Measurements from ENCODE around the gene TJAP1.
"Not testable (repeated sequence)": the region's sequence is repeated elsewhere in the genome, so short reads cannot be mapped to it uniquely, and the experiment has no call there.

The TJAP1 gene

GRCh38 chr6:43460032-43460431 lies 17.3 kb upstream of the TJAP1 start:
- no peak overlapping the region for H3K9ac ChIP-seq (ENCODE audit: low read depth, low read length)
- no peaks in the 10 kb centered on the region for H3K4me1 ChIP-seq (ENCODE audit: insufficient read depth, low read length)
- H3K9me3 ChIP-seq (ENCODE audit: control insufficient read depth, insufficient read depth, low read length): no peaks in the 10 kb centered on the region
- no peaks in the 10 kb centered on the region for H3K36me3 ChIP-seq (ENCODE audit: insufficient read depth, low read length)

- Histone ChIP-seq H3K4me1 (ENCODE audit: insufficient read depth, low read length) (no peaks in the 10 kb centered on the region), H3K36me3 (ENCODE audit: insufficient read depth, low read length) (no peaks in the 10 kb centered on the region), H3K9me3 (ENCODE audit: control insufficient read depth, insufficient read depth, low read length) (no peaks in the 10 kb centered on the region), H3K9ac (ENCODE audit: low read depth, low read length) (no peak overlapping the region)
Observed at GRCh38 chr6:43461936-43462335, 15.4 kb upstream of the TJAP1 start.

- Histone ChIP-seq H3K9ac (ENCODE audit: low read depth, low read length) (no peak overlapping the region), H3K36me3 (ENCODE audit: insufficient read depth, low read length) (no peaks in the 10 kb centered on the region)
Observed at GRCh38 chr6:43464337-43464736, 13.0 kb upstream of the TJAP1 start.

GRCh38 chr6:43465948-43466347 lies 11.4 kb upstream of the TJAP1 start:
- H3K4me1 ChIP-seq (ENCODE audit: insufficient read depth, low read length): no peaks in the 10 kb centered on the region; the same call in 1 of the 2 replicates
- no peak overlapping the region for H3K9ac ChIP-seq (ENCODE audit: low read depth, low read length)
- H3K9me3 ChIP-seq (ENCODE audit: control insufficient read depth, insufficient read depth, low read length): no peaks in the 10 kb centered on the region
- no peaks in the 10 kb centered on the region for H3K36me3 ChIP-seq (ENCODE audit: insufficient read depth, low read length)

More at GRCh38 chr6:43464337-43464736, 13.0 kb upstream of the TJAP1 start:
- no peaks in the 10 kb centered on the region; the same call in 1 of the 2 replicates for H3K4me1 ChIP-seq (ENCODE audit: insufficient read depth, low read length)
- no peaks in the 10 kb centered on the region for H3K9me3 ChIP-seq (ENCODE audit: control insufficient read depth, insufficient read depth, low read length)

- H3K4me1 ChIP-seq (ENCODE audit: insufficient read depth, low read length); H3K9me3 ChIP-seq (ENCODE audit: control insufficient read depth, insufficient read depth, low read length); H3K36me3 ChIP-seq (ENCODE audit: insufficient read depth, low read length); H3K9ac ChIP-seq (ENCODE audit: low read depth, low read length): not testable (repeated sequence)
Observed at GRCh38 chr6:43467265-43467664, 10.1 kb upstream of the TJAP1 start.

- Histone ChIP-seq H3K36me3 (ENCODE audit: insufficient read depth, low read length) (no peaks in the 10 kb centered on the region), H3K9ac (ENCODE audit: low read depth, low read length) (no peak overlapping the region), H3K4me1 (ENCODE audit: insufficient read depth, low read length) (no peaks in the 10 kb centered on the region; the same call in 1 of the 2 replicates), H3K9me3 (ENCODE audit: control insufficient read depth, insufficient read depth, low read length) (no peaks in the 10 kb centered on the region)
Observed at GRCh38 chr6:43467752-43468151, 9.6 kb upstream of the TJAP1 start.

- Histone ChIP-seq H3K4me1 (ENCODE audit: insufficient read depth, low read length) (no peaks in the 10 kb centered on the region; the same call in 1 of the 2 replicates), H3K9me3 (ENCODE audit: control insufficient read depth, insufficient read depth, low read length) (no peaks in the 10 kb centered on the region), H3K9ac (ENCODE audit: low read depth, low read length) (no peak overlapping the region), H3K36me3 (ENCODE audit: insufficient read depth, low read length) (no peaks in the 10 kb centered on the region)
Observed at GRCh38 chr6:43468240-43468639, 9.1 kb upstream of the TJAP1 start.

GRCh38 chr6:43468748-43469681 lies 8.4 kb upstream of the TJAP1 start:
- Histone ChIP-seq H3K9ac (ENCODE audit: low read depth, low read length) (no peak overlapping the region), H3K9me3 (ENCODE audit: control insufficient read depth, insufficient read depth, low read length) (no peaks in the 10 kb centered on the region), H3K4me1 (ENCODE audit: insufficient read depth, low read length) (no peaks in the 10 kb centered on the region; the same call in 1 of the 2 replicates), H3K36me3 (ENCODE audit: insufficient read depth, low read length) (no peaks in the 10 kb centered on the region)

GRCh38 chr6:43469947-43470346 lies 7.4 kb upstream of the TJAP1 start:
- Histone ChIP-seq H3K9ac (ENCODE audit: low read depth, low read length) (no peak overlapping the region), H3K4me1 (ENCODE audit: insufficient read depth, low read length) (no peaks in the 10 kb centered on the region; the same call in 1 of the 2 replicates), H3K9me3 (ENCODE audit: control insufficient read depth, insufficient read depth, low read length) (no peaks in the 10 kb centered on the region), H3K36me3 (ENCODE audit: insufficient read depth, low read length) (no peaks in the 10 kb centered on the region)

GRCh38 chr6:43471399-43471798 lies 6.0 kb upstream of the TJAP1 start:
- H3K4me1 ChIP-seq (ENCODE audit: insufficient read depth, low read length): no peaks in the 10 kb centered on the region; the same call in 1 of the 2 replicates
- no peak overlapping the region for H3K9ac ChIP-seq (ENCODE audit: low read depth, low read length)
- no peaks in the 10 kb centered on the region for H3K36me3 ChIP-seq (ENCODE audit: insufficient read depth, low read length)
- H3K9me3 ChIP-seq (ENCODE audit: control insufficient read depth, insufficient read depth, low read length): no peaks in the 10 kb centered on the region

GRCh38 chr6:43472515-43472914 lies 4.9 kb upstream of the TJAP1 start:
- no peak overlapping the region for H3K9ac ChIP-seq (ENCODE audit: low read depth, low read length)
- no peaks in the 10 kb centered on the region; the same call in 1 of the 2 replicates for H3K4me1 ChIP-seq (ENCODE audit: insufficient read depth, low read length)
- H3K36me3 ChIP-seq (ENCODE audit: insufficient read depth, low read length): no peaks in the 10 kb centered on the region
- H3K9me3 ChIP-seq (ENCODE audit: control insufficient read depth, insufficient read depth, low read length): no peaks in the 10 kb centered on the region

GRCh38 chr6:43475516-43475915 lies 1.9 kb upstream of the TJAP1 start:
- Histone ChIP-seq H3K36me3 (ENCODE audit: insufficient read depth, low read length) (no peaks in the 10 kb centered on the region), H3K9me3 (ENCODE audit: control insufficient read depth, insufficient read depth, low read length) (no peaks in the 10 kb centered on the region), H3K4me1 (ENCODE audit: insufficient read depth, low read length) (0 out of 2 replicates have a peak, but pooled peaks cover 5% of the 10 kb centered on the region), H3K9ac (ENCODE audit: low read depth, low read length) (no peak overlapping the region)

GRCh38 chr6:43476746-43477145 lies 624 bp upstream of the TJAP1 start:
- Histone ChIP-seq H3K9me3 (ENCODE audit: control insufficient read depth, insufficient read depth, low read length) (no peaks in the 10 kb centered on the region), H3K9ac (ENCODE audit: low read depth, low read length) (peak overlapping the region; percentile 77), H3K36me3 (ENCODE audit: insufficient read depth, low read length) (no peaks in the 10 kb centered on the region), H3K4me1 (ENCODE audit: insufficient read depth, low read length) (peaks cover 9% of the 10 kb centered on the region)

GRCh38 chr6:43478008-43478372 lies 620 bp downstream of the TJAP1 start:
- no peaks in the 10 kb centered on the region for H3K9me3 ChIP-seq (ENCODE audit: control insufficient read depth, insufficient read depth, low read length)
- H3K4me1 ChIP-seq (ENCODE audit: insufficient read depth, low read length): peaks cover 18% of the 10 kb centered on the region
- H3K9ac ChIP-seq (ENCODE audit: low read depth, low read length): peak overlapping the region; percentile 77
- no peaks in the 10 kb centered on the region for H3K36me3 ChIP-seq (ENCODE audit: insufficient read depth, low read length)

- Histone ChIP-seq H3K9me3 (ENCODE audit: control insufficient read depth, insufficient read depth, low read length) (no peaks in the 10 kb centered on the region), H3K9ac (ENCODE audit: low read depth, low read length) (no peak overlapping the region), H3K4me1 (ENCODE audit: insufficient read depth, low read length) (peaks cover 18% of the 10 kb centered on the region), H3K36me3 (ENCODE audit: insufficient read depth, low read length) (no peaks in the 10 kb centered on the region)
Observed at GRCh38 chr6:43481075-43481474, 3.7 kb downstream of the TJAP1 start.

All from ES-I3 (cell line).